ENCODE results near the gene PLSCR5. TPM values are rescaled to one million over a fixed set of nuclear protein-coding genes. Genes with fewer than 3 reads are reported as not detected.
A peak's percentile ranks its signal among the peaks of the same experiment; 100 is the strongest.

Gene PLSCR5
- total RNA-seq, 1 experiment from 2014 or later = not detected

DNA sequence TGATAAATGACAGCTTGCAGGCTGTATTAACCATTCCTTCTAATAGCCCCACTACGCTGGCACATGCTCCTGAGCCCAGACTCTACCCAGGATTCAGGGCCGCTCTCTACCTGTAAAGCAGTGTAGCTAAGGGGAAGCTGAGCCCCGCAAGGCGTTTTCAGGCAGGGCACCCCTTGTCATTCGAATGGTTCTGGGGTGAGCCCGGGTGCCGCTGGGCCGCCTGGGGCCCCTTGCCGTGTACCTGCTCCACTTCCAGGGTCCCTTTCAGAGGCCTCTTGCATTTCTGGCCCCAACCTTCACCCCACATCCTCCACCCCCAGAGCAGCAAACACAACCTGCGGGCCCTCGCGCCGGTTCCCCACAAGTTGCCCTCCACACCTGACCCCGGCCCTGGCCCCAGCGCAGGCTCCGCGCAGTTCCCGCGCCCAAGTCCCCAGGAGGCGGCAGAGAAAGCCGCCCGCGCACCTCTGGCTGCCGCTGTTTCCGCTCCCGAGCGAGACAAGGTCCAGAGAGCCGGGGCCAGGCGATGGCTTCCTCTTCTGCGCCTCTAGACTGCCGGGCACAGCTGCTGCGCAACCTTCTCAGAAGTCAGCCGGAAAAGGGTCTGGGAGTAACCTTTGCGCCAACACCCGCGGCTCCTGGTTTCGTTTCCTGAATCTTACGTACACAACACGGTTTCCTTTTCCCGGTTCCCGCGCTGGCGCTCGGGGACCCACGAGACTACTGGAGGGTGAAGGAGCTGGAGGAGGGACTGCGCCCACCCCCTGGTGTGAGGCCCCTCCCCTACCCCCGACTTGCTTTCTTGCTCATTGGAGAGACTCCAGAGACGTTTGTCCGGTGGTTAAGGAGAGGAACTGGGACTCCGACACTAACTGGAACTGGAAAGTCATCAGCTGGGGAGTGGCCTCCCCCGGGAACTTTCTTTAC is 60.9 kb downstream of the PLSCR5 start, which contains the start of gene PLSCR1:
Gene PLSCR1 (minus strand): TSS at position 606 of the 927 bp plus-strand sequence. CDS start 8,055 bp downstream, outside the sequence.
- Histone ChIP-seq H3K27ac (peak within 1 kb of the TSS; percentile 90), H3K36me3 (peaks cover 10% of the 10 kb centered on the region), H3K4me3 (peak within 1 kb of the TSS; percentile 94), H3K4me1 (peaks cover 10% of the 10 kb centered on the region), H3K27me3 (no peaks in the 10 kb centered on the region), H3K9me3 (replicated peaks) (no peaks in the 10 kb centered on the region)
- peak; percentile 94 to 95 for DNase-seq

GRCh38 chr3:146543461-146544001 is 61.6 kb downstream of the PLSCR5 start:
- Histone ChIP-seq H3K4me1 (peaks cover 10% of the 10 kb centered on the region), H3K36me3 (peaks cover 10% of the 10 kb centered on the region), H3K27ac (peak overlapping the region; percentile 90; the same call in 1 of the 2 replicates), H3K27me3 (no peaks in the 10 kb centered on the region), H3K4me3 (peak overlapping the region; percentile 94), H3K9me3 (replicated peaks) (no peaks in the 10 kb centered on the region)
- DNase-seq = peak in 1 of 2 experiments; percentile 29

DNA sequence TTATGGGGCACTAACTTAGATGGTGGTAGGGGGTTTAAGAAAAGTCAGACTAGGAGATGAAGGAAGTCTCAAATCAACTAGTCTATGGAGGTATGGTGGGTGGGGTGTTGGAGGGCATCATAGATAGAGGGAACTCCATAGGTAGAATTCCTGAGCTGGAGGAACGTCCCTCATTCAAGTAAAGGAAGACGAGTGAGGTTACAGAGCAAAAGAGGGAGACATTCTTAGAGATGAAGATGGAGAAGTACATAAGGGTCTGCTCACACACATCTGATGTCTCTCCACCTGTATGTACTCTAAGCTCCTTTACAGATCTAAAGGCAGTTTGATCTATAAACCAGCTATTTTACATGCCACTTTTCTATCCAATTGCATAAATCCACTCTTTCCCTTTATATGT is 62.2 kb downstream of the PLSCR5 start:
- Histone ChIP-seq H3K9me3 (replicated peaks) (no peaks in the 10 kb centered on the region), H3K27ac (no peak overlapping the region), H3K4me1 (peaks cover 10% of the 10 kb centered on the region), H3K36me3 (peaks cover 11% of the 10 kb centered on the region), H3K4me3 (peak overlapping the region; percentile 94), H3K27me3 (no peaks in the 10 kb centered on the region)
- DNase-seq = no peak

GRCh38 chr3:146542179-146542578 is 63.0 kb downstream of the PLSCR5 start:
- peaks cover 10% of the 10 kb centered on the region for H3K4me1 ChIP-seq
- peaks cover 12% of the 10 kb centered on the region for H3K36me3 ChIP-seq
- no peaks in the 10 kb centered on the region for H3K27me3 ChIP-seq
- no peak for DNase-seq
- no peak overlapping the region for H3K4me3 ChIP-seq
- H3K9me3 ChIP-seq (replicated peaks) = no peaks in the 10 kb centered on the region
- H3K27ac ChIP-seq = no peak overlapping the region

- H3K27me3 ChIP-seq = no peaks in the 10 kb centered on the region
- no peak overlapping the region for H3K4me3 ChIP-seq
- H3K4me1 ChIP-seq = peaks cover 10% of the 10 kb centered on the region
- peaks cover 12% of the 10 kb centered on the region for H3K36me3 ChIP-seq
- no peak overlapping the region for H3K27ac ChIP-seq
- H3K9me3 ChIP-seq (replicated peaks) = no peaks in the 10 kb centered on the region
- DNase-seq = no peak
Observed at GRCh38 chr3:146540978-146541377, 64.2 kb downstream of the PLSCR5 start.

GRCh38 chr3:146540236-146540635 is 64.9 kb downstream of the PLSCR5 start:
- Histone ChIP-seq H3K9me3 (replicated peaks) (no peaks in the 10 kb centered on the region), H3K27me3 (no peaks in the 10 kb centered on the region), H3K36me3 (peaks cover 12% of the 10 kb centered on the region), H3K27ac (no peak overlapping the region), H3K4me3 (no peak overlapping the region), H3K4me1 (peaks cover 9% of the 10 kb centered on the region)
- DNase-seq = no peak

- no peak for DNase-seq
- H3K9me3 ChIP-seq (replicated peaks) = no peaks in the 10 kb centered on the region
- no peak overlapping the region for H3K4me3 ChIP-seq
Observed at GRCh38 chr3:146539315-146539714, 65.8 kb downstream of the PLSCR5 start.

GRCh38 chr3:146537603-146538002 is 67.5 kb downstream of the PLSCR5 start:
- H3K27ac ChIP-seq = no peak overlapping the region
- peaks cover under 1% of the 10 kb centered on the region; the same call in 1 of the 2 replicates for H3K4me1 ChIP-seq
- H3K36me3 ChIP-seq = peaks cover 22% of the 10 kb centered on the region
- DNase-seq = no peak
- H3K27me3 ChIP-seq = no peaks in the 10 kb centered on the region
- no peaks in the 10 kb centered on the region for H3K9me3 ChIP-seq (replicated peaks)
- no peak overlapping the region for H3K4me3 ChIP-seq

More at GRCh38 chr3:146539315-146539714, 65.8 kb downstream of the PLSCR5 start:
- H3K27ac ChIP-seq = no peak overlapping the region
- peaks cover 6% of the 10 kb centered on the region for H3K4me1 ChIP-seq
- H3K36me3 ChIP-seq = peaks cover 16% of the 10 kb centered on the region
- H3K27me3 ChIP-seq = no peaks in the 10 kb centered on the region

- no peak overlapping the region for H3K27ac ChIP-seq
- H3K27me3 ChIP-seq = no peaks in the 10 kb centered on the region
- H3K4me1 ChIP-seq = no peaks in the 10 kb centered on the region
- DNase-seq = no peak
- no peaks in the 10 kb centered on the region for H3K9me3 ChIP-seq (replicated peaks)
- H3K4me3 ChIP-seq = no peak overlapping the region
- H3K36me3 ChIP-seq = peaks cover 27% of the 10 kb centered on the region
Observed at GRCh38 chr3:146536681-146537080, 68.5 kb downstream of the PLSCR5 start.

Other genes starting within 250 kb of the PLSCR5 start
- not detected in 2 replicates for gene PLSCR2, start 135.8 kb downstream of the PLSCR5 start, total RNA-seq (2014; rRNA removed; shearing (Covaris generic))
- gene PLSCR1, start 60.7 kb downstream of the PLSCR5 start, total RNA-seq (2014; rRNA removed; shearing (Covaris generic)) = 27.8 and 31.7 TPM in 2 replicates